ENCODE results near the gene TTLL9.

The TTLL9 gene

DNA sequence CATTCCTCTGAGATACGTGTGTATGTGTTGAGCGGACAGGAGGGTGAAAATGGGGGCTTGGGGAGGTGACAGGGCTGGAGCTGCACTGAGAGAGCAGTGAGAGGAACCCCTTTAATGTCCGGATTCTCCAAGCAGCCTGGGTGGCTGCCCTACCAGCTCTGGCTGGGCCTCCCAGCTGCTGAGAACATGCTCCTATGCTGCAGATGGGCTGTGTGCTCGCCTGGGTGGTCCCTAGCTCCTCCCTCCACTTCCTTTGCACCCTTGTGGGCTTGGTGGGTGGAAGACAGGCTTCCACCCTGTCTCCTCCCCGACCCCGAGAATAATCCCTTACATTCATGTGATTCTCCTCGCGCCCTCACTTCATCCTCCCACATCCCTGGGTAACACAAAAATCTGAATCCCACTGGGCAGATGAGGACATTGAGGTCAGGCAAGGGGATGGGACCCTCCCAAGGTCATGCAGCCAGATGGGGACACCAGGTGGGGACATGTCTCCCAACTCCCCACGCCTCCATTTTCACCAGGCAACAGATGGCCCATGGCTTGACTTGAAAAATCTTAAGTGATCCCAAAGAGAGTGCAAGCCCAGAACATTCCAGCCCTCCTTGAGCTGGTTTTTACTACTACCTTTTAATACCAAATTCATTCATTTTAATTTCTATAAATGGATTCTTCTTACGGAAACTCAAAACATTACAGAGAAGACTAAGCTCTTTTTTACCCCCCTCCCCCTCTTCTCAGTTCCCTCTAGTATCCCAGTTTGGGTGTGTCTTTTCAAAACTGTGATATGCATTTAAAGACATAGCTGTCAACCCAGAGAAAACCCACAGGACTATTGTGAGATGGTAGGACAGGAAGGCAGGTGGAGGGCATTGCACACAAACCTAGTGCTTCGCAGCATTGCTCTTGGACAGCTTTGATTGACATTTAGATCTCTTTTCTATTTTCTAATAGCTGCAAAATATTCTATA lies 86.4 kb downstream of the TTLL9 start:
- TF ChIP-seq RAD21 (IDR thresholded peaks at IDR 0.05; ENCODE audit: low read depth) (no peak), ZBTB7A (IDR thresholded peaks at IDR 0.05; ENCODE audit: low read depth) (no peak), EP300 (IDR thresholded peaks at IDR 0.05; ENCODE audit: borderline replicate concordance) (no peak), FOXM1 (IDR thresholded peaks at IDR 0.05; ENCODE audit: borderline replicate concordance, low read depth) (no peak), TCF12 (IDR thresholded peaks at IDR 0.05; ENCODE audit: low read depth) (no peak), EGR1 (IDR thresholded peaks at IDR 0.05) (no peak), USF1 (IDR thresholded peaks at IDR 0.05) (no peak), TEAD4 (IDR thresholded peaks at IDR 0.05) (no peak), CEBPB (IDR thresholded peaks at IDR 0.05) (no peak), TAF1 (IDR thresholded peaks at IDR 0.05; ENCODE audit: low read depth) (no peak), YY1 (IDR thresholded peaks at IDR 0.05; ENCODE audit: low read depth) (no peak), CREB1 (IDR thresholded peaks at IDR 0.05; ENCODE audit: low read depth) (no peak), NFIC (IDR thresholded peaks at IDR 0.05) (no peak)
- TF ChIP-seq, protein P1, sequence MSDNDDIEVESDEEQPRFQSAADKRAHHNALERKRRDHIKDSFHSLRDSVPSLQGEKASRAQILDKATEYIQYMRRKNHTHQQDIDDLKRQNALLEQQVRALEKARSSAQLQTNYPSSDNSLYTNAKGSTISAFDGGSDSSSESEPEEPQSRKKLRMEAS (IDR thresholded peaks at IDR 0.05): no peak
- TF ChIP-seq, protein P2, sequence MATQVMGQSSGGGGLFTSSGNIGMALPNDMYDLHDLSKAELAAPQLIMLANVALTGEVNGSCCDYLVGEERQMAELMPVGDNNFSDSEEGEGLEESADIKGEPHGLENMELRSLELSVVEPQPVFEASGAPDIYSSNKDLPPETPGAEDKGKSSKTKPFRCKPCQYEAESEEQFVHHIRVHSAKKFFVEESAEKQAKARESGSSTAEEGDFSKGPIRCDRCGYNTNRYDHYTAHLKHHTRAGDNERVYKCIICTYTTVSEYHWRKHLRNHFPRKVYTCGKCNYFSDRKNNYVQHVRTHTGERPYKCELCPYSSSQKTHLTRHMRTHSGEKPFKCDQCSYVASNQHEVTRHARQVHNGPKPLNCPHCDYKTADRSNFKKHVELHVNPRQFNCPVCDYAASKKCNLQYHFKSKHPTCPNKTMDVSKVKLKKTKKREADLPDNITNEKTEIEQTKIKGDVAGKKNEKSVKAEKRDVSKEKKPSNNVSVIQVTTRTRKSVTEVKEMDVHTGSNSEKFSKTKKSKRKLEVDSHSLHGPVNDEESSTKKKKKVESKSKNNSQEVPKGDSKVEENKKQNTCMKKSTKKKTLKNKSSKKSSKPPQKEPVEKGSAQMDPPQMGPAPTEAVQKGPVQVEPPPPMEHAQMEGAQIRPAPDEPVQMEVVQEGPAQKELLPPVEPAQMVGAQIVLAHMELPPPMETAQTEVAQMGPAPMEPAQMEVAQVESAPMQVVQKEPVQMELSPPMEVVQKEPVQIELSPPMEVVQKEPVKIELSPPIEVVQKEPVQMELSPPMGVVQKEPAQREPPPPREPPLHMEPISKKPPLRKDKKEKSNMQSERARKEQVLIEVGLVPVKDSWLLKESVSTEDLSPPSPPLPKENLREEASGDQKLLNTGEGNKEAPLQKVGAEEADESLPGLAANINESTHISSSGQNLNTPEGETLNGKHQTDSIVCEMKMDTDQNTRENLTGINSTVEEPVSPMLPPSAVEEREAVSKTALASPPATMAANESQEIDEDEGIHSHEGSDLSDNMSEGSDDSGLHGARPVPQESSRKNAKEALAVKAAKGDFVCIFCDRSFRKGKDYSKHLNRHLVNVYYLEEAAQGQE (IDR thresholded peaks at IDR 0.05; ENCODE audit: low read depth): no peak

- TF ChIP-seq YY1 (IDR thresholded peaks at IDR 0.05; ENCODE audit: low read depth) (no peak), NFIC (IDR thresholded peaks at IDR 0.05) (no peak), CREB1 (IDR thresholded peaks at IDR 0.05; ENCODE audit: low read depth) (no peak), ZBTB7A (IDR thresholded peaks at IDR 0.05; ENCODE audit: low read depth) (no peak)
These were observed 92.3 kb downstream of the TTLL9 start for GRCh38 chr20:31962761-31963160.

GRCh38 chr20:31963889-31964288 lies 93.5 kb downstream of the TTLL9 start:
- TF ChIP-seq, protein P2 (IDR thresholded peaks at IDR 0.05; ENCODE audit: low read depth): no peak
- TF ChIP-seq TEAD4 (IDR thresholded peaks at IDR 0.05) (no peak), RAD21 (IDR thresholded peaks at IDR 0.05; ENCODE audit: low read depth) (no peak), EGR1 (IDR thresholded peaks at IDR 0.05) (no peak), CEBPB (IDR thresholded peaks at IDR 0.05) (no peak), ZBTB7A (IDR thresholded peaks at IDR 0.05; ENCODE audit: low read depth) (no peak), TAF1 (IDR thresholded peaks at IDR 0.05; ENCODE audit: low read depth) (no peak), YY1 (IDR thresholded peaks at IDR 0.05; ENCODE audit: low read depth) (no peak), TCF12 (IDR thresholded peaks at IDR 0.05; ENCODE audit: low read depth) (no peak), FOXM1 (IDR thresholded peaks at IDR 0.05; ENCODE audit: borderline replicate concordance, low read depth) (no peak), USF1 (IDR thresholded peaks at IDR 0.05) (no peak), EP300 (IDR thresholded peaks at IDR 0.05; ENCODE audit: borderline replicate concordance) (no peak), NFIC (IDR thresholded peaks at IDR 0.05) (no peak), CREB1 (IDR thresholded peaks at IDR 0.05; ENCODE audit: low read depth) (no peak)

- TF ChIP-seq EGR1 (IDR thresholded peaks at IDR 0.05) (no peak), CEBPB (IDR thresholded peaks at IDR 0.05) (no peak), TEAD4 (IDR thresholded peaks at IDR 0.05) (no peak), RAD21 (IDR thresholded peaks at IDR 0.05; ENCODE audit: low read depth) (no peak)
These were observed 96.7 kb downstream of the TTLL9 start for GRCh38 chr20:31966991-31967655.

DNA sequence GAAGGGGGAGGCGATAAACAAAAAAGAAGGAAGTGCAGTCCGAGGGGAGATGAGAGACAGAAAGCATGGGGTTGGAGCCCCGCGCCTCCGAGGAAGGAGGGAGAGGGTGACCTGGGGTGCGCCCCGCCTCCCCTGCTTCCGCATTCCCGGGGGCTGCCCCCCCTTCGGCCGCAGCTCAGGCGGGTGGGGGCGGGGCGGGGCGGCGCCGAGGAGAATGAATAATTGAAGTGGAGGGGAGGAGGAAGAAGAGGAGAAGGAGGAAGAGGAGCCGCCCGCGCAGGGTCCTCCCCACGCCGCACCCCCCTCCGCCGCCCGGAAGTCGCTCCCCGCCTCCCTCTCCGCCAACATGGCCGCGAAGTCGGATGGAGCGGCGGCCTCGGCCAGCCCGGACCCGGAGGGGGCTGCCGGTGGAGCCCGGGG lies 97.4 kb downstream of the TTLL9 start, which contains the start of gene XKR7:
Gene XKR7, plus strand, starts transcription at position 322 of the 420 bp plus-strand sequence. Its CDS starts 25 bp downstream, at position 347.
- no peak for TF ChIP-seq TAF1 (IDR thresholded peaks at IDR 0.05; ENCODE audit: low read depth)
- peak; percentile 89 for TF ChIP-seq TEAD4 (IDR thresholded peaks at IDR 0.05)
- peak; percentile 67; the same call in 1 of the 2 replicates for TF ChIP-seq YY1 (IDR thresholded peaks at IDR 0.05; ENCODE audit: low read depth)
- 0 out of 2 replicates have a peak, but pooled peaks have one; percentile 51 for TF ChIP-seq ZBTB7A (IDR thresholded peaks at IDR 0.05; ENCODE audit: low read depth)
- TF ChIP-seq FOXM1 (IDR thresholded peaks at IDR 0.05; ENCODE audit: borderline replicate concordance, low read depth): no peak
